HepG2 (cell line): ENCODE results near the gene ATG4D. TPM values are rescaled to one million over a fixed set of nuclear protein-coding genes. Genes with fewer than 3 reads are reported as not detected.
A peak's percentile ranks its signal among the peaks of the same experiment; 100 is the strongest.

Experiments used
- ARNTL ChIP-seq: sonication (generic); formaldehyde crosslinking; IDR thresholded peaks from 2 replicates; pipeline ENCODE4 v1.4.0; 2020; ENCODE audit warnings: mild to moderate bottlenecking, missing genetic modification reagents
- GRHL1 ChIP-seq: sonication (generic); formaldehyde crosslinking; conservative IDR thresholded peaks from 2 replicates; pipeline ENCODE4 v1.8.0; 2022; ENCODE audit warnings: missing genetic modification reagents
- HMGXB4 ChIP-seq, 2 experiments: sonication (generic) in 1 of 2; formaldehyde crosslinking in 1 of 2; IDR thresholded peaks; 2 replicates each; pipeline versions ENCODE4 v1.4.0 to v1.6.1; 2018 to 2020; ENCODE audit warnings: missing genetic modification reagents in 2 of 2, borderline replicate concordance in 1 of 2, low read depth in 1 of 2, mild to moderate bottlenecking in 1 of 2, missing biosample characterization in 1 of 2
- HNRNPH1 ChIP-seq: fragments of 200-400 bp; formaldehyde crosslinking; optimal IDR thresholded peaks from 2 replicates; pipeline ENCODE3; 2017; ENCODE audit warnings: mild to moderate bottlenecking, low read depth, low read length
- HNRNPK ChIP-seq: fragments of 200-400 bp; formaldehyde crosslinking; IDR thresholded peaks from 2 replicates; pipeline ENCODE4 v1.6.1; 2018; ENCODE audit warnings: low read length, low read depth, moderate library complexity, mild to moderate bottlenecking; ENCODE audit not compliant: poor library complexity, severe bottlenecking
- IKZF4 ChIP-seq: sonication (generic); formaldehyde crosslinking; IDR thresholded peaks from 2 replicates; pipeline ENCODE4 v1.5.1; 2020; ENCODE audit warnings: borderline replicate concordance, mild to moderate bottlenecking, low read depth, missing genetic modification reagents; ENCODE audit errors: not compliant biosample characterization
- NFATC3 ChIP-seq: sonication (generic); formaldehyde crosslinking; IDR thresholded peaks from 2 replicates; pipeline ENCODE4 v1.5.1; 2020; ENCODE audit warnings: mild to moderate bottlenecking, missing genetic modification reagents
- NONO ChIP-seq, 2 experiments: fragments of 450-650 bp in 1 of 2; sonication (generic) in 1 of 2; formaldehyde crosslinking in 1 of 2; IDR thresholded peaks in 1 of 2; conservative IDR thresholded peaks in 1 of 2; 2 replicates each; pipeline versions ENCODE4 v1.6.1 to v1.8.0; 2017 to 2022; ENCODE audit warnings: mild to moderate bottlenecking in 1 of 2, missing genetic modification reagents in 1 of 2, moderate library complexity in 1 of 2
- NR2F1 ChIP-seq, 2 experiments: fragments of 450-650 bp in 1 of 2; formaldehyde crosslinking in 1 of 2; IDR thresholded peaks; 2 replicates each; pipeline versions ENCODE4 v1.5.0 to v1.6.1; 2016 to 2020; ENCODE audit warnings: mild to moderate bottlenecking in 1 of 2, missing compliant biosample characterization in 1 of 2, missing genetic modification reagents in 1 of 2, moderate library complexity in 1 of 2
- PATZ1 ChIP-seq: sonication (generic); formaldehyde crosslinking; IDR thresholded peaks from 2 replicates; pipeline ENCODE4 v1.4.0; 2020; ENCODE audit warnings: missing genetic modification reagents
- PHF5A ChIP-seq: IDR thresholded peaks from one replicate; pipeline ENCODE4 v1.6.1; 2018; ENCODE audit warnings: low read depth, missing genetic modification reagents; ENCODE audit not compliant: unreplicated experiment
- ZNF703 ChIP-seq: sonication (generic); formaldehyde crosslinking; IDR thresholded peaks from 2 replicates; pipeline ENCODE4 v1.5.1; 2020; ENCODE audit warnings: missing genetic modification reagents, mild to moderate bottlenecking, moderate library complexity, borderline replicate concordance
- polyA plus RNA-seq, 8 experiments: library from polyadenylated mRNA; depleted of rRNA in 3 of 8; stranded (reverse) in 7 of 8; unstranded in 1 of 8; fragments of >200 nt; fragmentation: Illumina TruSeq in 4 of 8; extraction: Trizol in 4 of 8; gene quantifications; 2 replicates each; pipeline versions ENCODE4 v1.2.1 to v1.2.3, GENCODE V29; 2011 to 2016; ENCODE audit warnings: low read depth in 4 of 8, missing spikeins in 1 of 8, mixed read lengths in 1 of 8; ENCODE audit not compliant: insufficient read depth in 1 of 8
- total RNA-seq, 5 experiments: library from RNA; depleted of rRNA; stranded (reverse); fragments of >200 nt; fragmentation: Illumina TruSeq; extraction: Trizol; gene quantifications; 2 replicates each; pipeline ENCODE4 v1.2.3, GENCODE V29; 2016; ENCODE audit warnings: low read depth in 1 of 5
- TF ChIP-seq, protein P1 (sequence below): IDR thresholded peaks from 2 replicates; pipeline ENCODE4 v1.6.1; 2016; ENCODE audit warnings: low read depth
- TF ChIP-seq, protein P2 (sequence below): sonication (generic); formaldehyde crosslinking; IDR thresholded peaks from 2 replicates; pipeline ENCODE4 v1.8.0; 2022; ENCODE audit warnings: mild to moderate bottlenecking, missing genetic modification reagents

Gene ATG4D
- total and polyA plus RNA-seq, 2 of the 13 experiments (the other 11 are each of a cell fraction or from before 2014, with no cell fraction given): 17.8 to 19.0 TPM

DNA sequence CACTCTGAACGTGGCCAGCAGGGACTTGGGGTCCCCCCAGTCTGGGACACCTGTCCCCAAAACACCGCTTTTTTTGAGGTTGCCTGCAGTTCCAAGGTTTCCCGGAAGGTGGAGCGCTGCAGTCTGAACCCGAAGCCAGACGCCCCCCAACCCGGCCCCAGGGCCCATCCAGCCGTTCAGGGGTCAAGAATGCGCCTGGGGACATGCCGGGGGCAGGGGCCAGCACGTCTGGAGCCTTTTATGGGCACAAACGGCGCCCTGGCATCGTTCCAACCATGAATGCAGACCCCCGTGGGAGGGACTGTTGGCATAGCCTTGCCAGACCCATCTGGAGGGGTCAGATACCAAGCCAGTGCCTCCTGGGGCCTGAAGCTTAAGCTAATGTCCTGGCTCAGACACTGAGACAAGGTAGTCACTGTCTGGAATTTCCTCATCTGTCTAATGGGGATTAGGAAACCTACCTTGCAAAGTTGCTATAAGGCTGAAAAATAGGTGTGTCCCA lies 33.4 kb upstream of the ATG4D start (continued):
- peak; percentile 32 to 59; a peak in 2 of 4 replicates for TF ChIP-seq HMGXB4 (CRISPR knock-in tag; IDR thresholded peaks at IDR 0.05; ENCODE audit: borderline replicate concordance in 1 of 2, low read depth in 1 of 2)
- TF ChIP-seq NFATC3: no peak
- TF ChIP-seq NR2F1 (CRISPR knock-in tag; IDR thresholded peaks at IDR 0.05): no peak
- TF ChIP-seq, protein P1, sequence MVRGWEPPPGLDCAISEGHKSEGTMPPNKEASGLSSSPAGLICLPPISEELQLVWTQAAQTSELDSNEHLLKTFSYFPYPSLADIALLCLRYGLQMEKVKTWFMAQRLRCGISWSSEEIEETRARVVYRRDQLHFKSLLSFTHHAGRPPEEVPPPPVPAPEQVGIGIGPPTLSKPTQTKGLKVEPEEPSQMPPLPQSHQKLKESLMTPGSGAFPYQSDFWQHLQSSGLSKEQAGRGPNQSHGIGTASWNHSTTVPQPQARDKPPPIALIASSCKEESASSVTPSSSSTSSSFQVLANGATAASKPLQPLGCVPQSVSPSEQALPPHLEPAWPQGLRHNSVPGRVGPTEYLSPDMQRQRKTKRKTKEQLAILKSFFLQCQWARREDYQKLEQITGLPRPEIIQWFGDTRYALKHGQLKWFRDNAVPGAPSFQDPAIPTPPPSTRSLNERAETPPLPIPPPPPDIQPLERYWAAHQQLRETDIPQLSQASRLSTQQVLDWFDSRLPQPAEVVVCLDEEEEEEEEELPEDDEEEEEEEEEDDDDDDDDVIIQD (CRISPR knock-in tag): no peak
- no peak for TF ChIP-seq IKZF4 (CRISPR knock-in tag)
- TF ChIP-seq PATZ1 (CRISPR knock-in tag): peak; percentile 69
- TF ChIP-seq PHF5A (CRISPR knock-in tag): no peak
- no peak for TF ChIP-seq ZNF703 (CRISPR knock-in tag)
- no peak for TF ChIP-seq ARNTL (CRISPR knock-in tag)
- TF ChIP-seq, protein P2, sequence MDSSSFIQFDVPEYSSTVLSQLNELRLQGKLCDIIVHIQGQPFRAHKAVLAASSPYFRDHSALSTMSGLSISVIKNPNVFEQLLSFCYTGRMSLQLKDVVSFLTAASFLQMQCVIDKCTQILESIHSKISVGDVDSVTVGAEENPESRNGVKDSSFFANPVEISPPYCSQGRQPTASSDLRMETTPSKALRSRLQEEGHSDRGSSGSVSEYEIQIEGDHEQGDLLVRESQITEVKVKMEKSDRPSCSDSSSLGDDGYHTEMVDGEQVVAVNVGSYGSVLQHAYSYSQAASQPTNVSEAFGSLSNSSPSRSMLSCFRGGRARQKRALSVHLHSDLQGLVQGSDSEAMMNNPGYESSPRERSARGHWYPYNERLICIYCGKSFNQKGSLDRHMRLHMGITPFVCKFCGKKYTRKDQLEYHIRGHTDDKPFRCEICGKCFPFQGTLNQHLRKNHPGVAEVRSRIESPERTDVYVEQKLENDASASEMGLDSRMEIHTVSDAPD (CRISPR knock-in tag): no peak
- no peak for TF ChIP-seq GRHL1
- TF ChIP-seq NONO (IDR thresholded peaks at IDR 0.05): no peak
- TF ChIP-seq NONO (CRISPR knock-in tag; conservative IDR thresholded peaks at IDR 0.05): no peak
- no peak for TF ChIP-seq HNRNPH1
- TF ChIP-seq HNRNPK: no peak
